ENCODE results near the gene NXN.

- TF ChIP-seq CTCF (IDR thresholded peaks at IDR 0.05) (no peak), ZFX (IDR thresholded peaks at IDR 0.05; ENCODE audit: borderline replicate concordance) (no peak)
These were observed 401 bp downstream of the NXN start for GRCh38 chr17:979212-979538.
